ENCODE results near the gene OR14I1. TPM values are rescaled to one million over a fixed set of nuclear protein-coding genes. Genes with fewer than 3 reads are reported as not detected.
"Not testable (repeated sequence)": the region's sequence is repeated elsewhere in the genome, so short reads cannot be mapped to it uniquely, and the experiment has no call there.

Gene OR14I1
- total and polyA plus RNA-seq, 12 donors, result not detected

- ATAC-seq (no peak), DNase-seq (no peak)
- Histone ChIP-seq H3K4me1 (no peaks in the 10 kb centered on the region), H3K4me3 (no peak overlapping the region), H3K9me3 (peaks cover 0 to 23% (median 4%) of the 10 kb centered on the region in 11 donors), H3K27ac (no peak overlapping the region), H3K36me3 (no peaks in the 10 kb centered on the region), H3K27me3 (peaks cover 0 to 4% (median 0%) of the 10 kb centered on the region in 7 donors)
- intact Hi-C loops (cut with DNase I), result no loop called here
- TF ChIP-seq CTCF (IDR thresholded peaks at IDR 0.05), result no peak
- 52 to 72% methylated on average over 1 of the region's 1 CpG for WGBS, 2 donors
Measured at GRCh38 chr1:248670003-248670402, 32.6 kb downstream of the OR14I1 start.

GRCh38 chr1:248663453-248664328 is 38.9 kb downstream of the OR14I1 start:
- H3K36me3 ChIP-seq; DNase-seq; H3K9me3 ChIP-seq; H3K27me3 ChIP-seq; H3K4me1 ChIP-seq; H3K27ac ChIP-seq; H3K4me3 ChIP-seq; intact Hi-C loops (cut with DNase I); ATAC-seq: not testable (repeated sequence)
- 64 to 66% methylated on average over 5 of the region's 5 CpGs for WGBS, 2 donors

- ATAC-seq; H3K36me3 ChIP-seq; H3K27me3 ChIP-seq; H3K4me1 ChIP-seq; intact Hi-C loops (cut with DNase I); DNase-seq; H3K27ac ChIP-seq; H3K9me3 ChIP-seq; H3K4me3 ChIP-seq: not testable (repeated sequence)
- WGBS, 2 donors, result 80 to 88% methylated on average over 4 to 5 of the region's 6 CpGs
Measured at GRCh38 chr1:248656797-248657196, 45.8 kb downstream of the OR14I1 start.

GRCh38 chr1:248655354-248655753 is 47.2 kb downstream of the OR14I1 start, which contains the start of gene OR2T27:
OR2T27 (minus strand) TSS chr1:248655528; CDS start chr1:248650884, 4,644 bp downstream.
- H3K4me1 ChIP-seq; ATAC-seq; DNase-seq; H3K9me3 ChIP-seq; H3K27me3 ChIP-seq; intact Hi-C loops (cut with DNase I); H3K36me3 ChIP-seq; H3K27ac ChIP-seq; H3K4me3 ChIP-seq: not testable (repeated sequence)
- 59% methylated on average over 2 of the region's 3 CpGs; no CpG with 5 or more reads in 1 of the 2 donors for whole genome bisulfite sequencing, 2 donors

Other genes starting within 250 kb of the OR14I1 start
- not detected for gene OR2T3, start 229.4 kb downstream of the OR14I1 start, total RNA-seq
- gene OR2T3, start 229.4 kb downstream of the OR14I1 start, polyA plus RNA-seq, result not detected
- gene OR2T5, start 214.2 kb downstream of the OR14I1 start, total RNA-seq, result not detected
- not detected for gene OR2T5, start 214.2 kb downstream of the OR14I1 start, polyA plus RNA-seq
- not detected for gene OR2G6, start 194.7 kb downstream of the OR14I1 start, total RNA-seq
- not detected for gene OR2G6, start 194.7 kb downstream of the OR14I1 start, polyA plus RNA-seq
- gene OR2T29, start 140.0 kb downstream of the OR14I1 start, total RNA-seq, result not detected
- not detected for gene OR2T29, start 140.0 kb downstream of the OR14I1 start, polyA plus RNA-seq
- not detected for gene OR2T34, start 128.0 kb downstream of the OR14I1 start, total RNA-seq
- gene OR2T34, start 128.0 kb downstream of the OR14I1 start, polyA plus RNA-seq, result not detected
- not detected for gene OR2T10, start 105.1 kb downstream of the OR14I1 start, total RNA-seq
- gene OR2T10, start 105.1 kb downstream of the OR14I1 start, polyA plus RNA-seq, result not detected
- gene OR2T11, start 67.7 kb downstream of the OR14I1 start, total RNA-seq, result not detected
- not detected for gene OR2T11, start 67.7 kb downstream of the OR14I1 start, polyA plus RNA-seq
- gene OR2T35, start 57.5 kb downstream of the OR14I1 start, total RNA-seq, result not detected
- gene OR2T35, start 57.5 kb downstream of the OR14I1 start, polyA plus RNA-seq, result not detected
- not detected for gene OR2T27, start 47.2 kb downstream of the OR14I1 start, total RNA-seq
- not detected for gene OR2T27, start 47.2 kb downstream of the OR14I1 start, polyA plus RNA-seq
- gene LYPD8, start 53.0 kb upstream of the OR14I1 start, total RNA-seq, result not detected
- not detected for gene LYPD8, start 53.0 kb upstream of the OR14I1 start, polyA plus RNA-seq
- 10 to 100 TPM; 14.9 to 26.2 (median 18.0) TPM for gene SH3BP5L, start 123.1 kb upstream of the OR14I1 start, total RNA-seq
- gene SH3BP5L, start 123.1 kb upstream of the OR14I1 start, polyA plus RNA-seq, result 10 to 100 TPM; 19.2 to 30.5 TPM
- 10 to 100 TPM; 31.9 to 44.4 (median 37.3) TPM for gene ZNF672, start 135.5 kb upstream of the OR14I1 start, total RNA-seq
- gene ZNF672, start 135.5 kb upstream of the OR14I1 start, polyA plus RNA-seq, result 10 to 100 TPM; 16.1 to 36.1 TPM
- 10 to 100 TPM in 9 of 10 donors, 1 to 10 TPM in 1; 7.1 to 26.5 (median 11.8) TPM for gene ZNF692, start 156.3 kb upstream of the OR14I1 start, total RNA-seq
- 100 to 1,000 TPM in 1 of 2 donors, 10 to 100 TPM in 1; 23.0 to 102 TPM for gene ZNF692, start 156.3 kb upstream of the OR14I1 start, polyA plus RNA-seq
- gene PGBD2, start 203.5 kb upstream of the OR14I1 start, total RNA-seq, result 1 to 10 TPM; 1.3 to 3.4 (median 2.2) TPM
- gene PGBD2, start 203.5 kb upstream of the OR14I1 start, polyA plus RNA-seq, result 1 to 10 TPM; 1.7 to 3.0 TPM